A673 (cell line): Measurements from ENCODE around the gene MAP2K6. TPM values are rescaled to one million over a fixed set of nuclear protein-coding genes. Genes with fewer than 3 reads are reported as not detected.

Experiments
- BruUV-seq: library from RNA; stranded (reverse); fragments of 400-500 nt; replicated peaks from 2 replicates; lab custom pipeline; 2021; lab: Mats Ljungman, UMichigan
- CTCF ChIA-PET: fragments of 300-600 bp; sonication (Branson Sonifier 250); formaldehyde crosslinking; loops from one replicate; lab custom pipeline; 2022; ENCODE audit warnings: antibody characterized with exemption; lab: Charles Lee
- POLR2A ChIA-PET: fragments of 300-600 bp; sonication (Branson Sonifier 250); formaldehyde crosslinking; loops from one replicate; lab custom pipeline; 2022; ENCODE audit warnings: antibody characterized with exemption; ENCODE audit not compliant: low non-redundant PET; lab: Charles Lee
- DNase-seq: peaks from one replicate; pipeline ENCODE4 v3.0.0-alpha.2; 2015; ENCODE audit warnings: low spot score
- H3K27ac ChIP-seq: fragments of 200-600 bp; sonication (generic); 2 replicates; pipeline ENCODE4 v1.5.1; 2016; ENCODE audit warnings: mixed run types, low read depth, mild to moderate bottlenecking, mixed read lengths, antibody characterized with exemption, low read length; ENCODE audit not compliant: poor library complexity, severe bottlenecking
- H3K27me3 ChIP-seq: fragments of 200-600 bp; sonication (generic); replicated peaks from 2 replicates; pipeline ENCODE4 v1.6.1; 2017; ENCODE audit warnings: mixed run types, low read depth, mild to moderate bottlenecking, mixed read lengths, antibody characterized with exemption, low read length; ENCODE audit not compliant: insufficient read depth, poor library complexity
- H3K36me3 ChIP-seq: fragments of 200-600 bp; sonication (generic); 2 replicates; pipeline ENCODE4 v1.6.1; 2016; ENCODE audit warnings: mixed run types, mild to moderate bottlenecking, mixed read lengths, antibody characterized with exemption, low read length; ENCODE audit not compliant: insufficient read depth, poor library complexity, severe bottlenecking
- H3K4me1 ChIP-seq: fragments of 200-600 bp; sonication (generic); 2 replicates; pipeline ENCODE4 v1.6.1; 2017; ENCODE audit warnings: mixed run types, mild to moderate bottlenecking, mixed read lengths, antibody characterized with exemption, low read length; ENCODE audit not compliant: insufficient read depth, poor library complexity, severe bottlenecking
- H3K4me3 ChIP-seq: fragments of 200-600 bp; sonication (generic); 2 replicates; pipeline ENCODE4 v1.5.1; 2016; ENCODE audit warnings: low read depth, mixed run types, mild to moderate bottlenecking, mixed read lengths, low read length; ENCODE audit not compliant: poor library complexity, severe bottlenecking
- H3K9me3 ChIP-seq: fragments of 200-600 bp; sonication (generic); 2 replicates; pipeline ENCODE4 v1.6.1; 2016; ENCODE audit warnings: mixed run types, low read depth, mild to moderate bottlenecking, mixed read lengths, antibody characterized with exemption, low read length; ENCODE audit not compliant: poor library complexity, severe bottlenecking
- CTCF ChIP-seq: fragments of 300-800, 200-600 bp; sonication (generic); conservative IDR thresholded peaks from 2 replicates; pipeline ENCODE4 v1.5.1; 2017; ENCODE audit warnings: low read depth, mild to moderate bottlenecking, antibody characterized with exemption, low read length, moderate library complexity, mixed read lengths
- EZH2 ChIP-seq: fragments of 200-600 bp; sonication (generic); IDR thresholded peaks from 2 replicates; pipeline ENCODE4 v1.6.1; 2017; ENCODE audit warnings: borderline replicate concordance, low read depth, mild to moderate bottlenecking, mixed read lengths, antibody characterized with exemption, low read length; ENCODE audit not compliant: poor library complexity, severe bottlenecking
- intact Hi-C: fragments of 100-400 bp; cut with micrococcal nuclease; formaldehyde crosslinking; loops from one replicate; pipeline ENCODE4 v1.10.0; 2022; ENCODE audit not compliant: unreplicated experiment
- total RNA-seq: library from RNA; stranded (reverse); gene quantifications from 2 replicates; pipeline ENCODE4 v1.2.3, GENCODE V29; 2021

Gene MAP2K6
- total RNA-seq, 1 experiment from 2014 or later: 14.1 TPM

DNA sequence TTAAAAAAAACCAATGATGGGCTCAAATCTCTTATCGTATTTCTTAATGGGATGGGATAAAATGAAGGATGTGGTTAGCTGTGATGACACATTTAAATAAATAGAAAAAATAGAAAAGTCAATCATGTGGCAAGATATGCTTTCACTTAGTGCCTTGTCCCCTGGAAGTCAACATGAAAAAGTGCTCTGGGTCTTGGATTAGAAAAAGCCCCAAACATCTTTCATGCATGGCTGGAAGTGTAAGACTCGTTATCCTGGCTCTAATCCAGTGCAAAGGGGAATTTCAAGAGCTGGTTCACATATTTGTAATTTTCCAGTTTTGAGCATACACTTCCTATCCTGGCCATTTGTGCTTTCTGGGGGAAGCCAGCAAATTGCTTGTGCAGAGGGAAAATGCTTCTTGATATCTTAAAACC, 160.9 kb downstream of the MAP2K6 start:
- peak; percentile 65 for DNase-seq
- H3K9me3 ChIP-seq: no peaks in the 10 kb centered on the region
- CTCF ChIA-PET: no interaction called here
- POLR2A ChIA-PET: no interaction called here
- peaks cover 4% of the 10 kb centered on the region for H3K27me3 ChIP-seq
- H3K27ac ChIP-seq: no peak overlapping the region
- H3K36me3 ChIP-seq: no peaks in the 10 kb centered on the region
- no peak for TF ChIP-seq CTCF
- no peak for TF ChIP-seq EZH2
- peaks cover 13% of the 10 kb centered on the region for H3K4me1 ChIP-seq
- intact Hi-C loops: no loop called here
- BruUV-seq: no TSS peak
- no peak overlapping the region for H3K4me3 ChIP-seq

DNA sequence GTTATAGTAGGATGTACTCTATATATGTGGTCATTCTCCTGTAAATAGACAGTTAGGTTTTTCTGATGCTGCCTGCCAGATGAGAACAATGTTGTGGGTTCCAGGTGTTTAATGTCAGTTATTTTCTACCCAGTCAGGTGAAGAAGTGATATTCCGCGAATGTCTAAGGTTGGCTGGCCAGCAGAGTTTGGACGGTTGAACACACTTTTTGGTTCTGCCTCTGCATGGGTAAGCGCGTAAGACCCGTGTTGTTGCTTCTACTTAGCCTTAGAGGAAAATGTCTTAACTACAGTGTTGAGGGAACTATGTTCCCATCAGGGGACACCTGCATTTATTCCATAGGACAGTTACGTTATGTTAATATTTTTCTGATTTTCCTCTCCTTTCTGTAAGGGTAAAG, 162.6 kb downstream of the MAP2K6 start:
- CTCF ChIA-PET: no interaction called here
- intact Hi-C loops: no loop called here
- H3K4me3 ChIP-seq: no peak overlapping the region
- POLR2A ChIA-PET: no interaction called here
- no peaks in the 10 kb centered on the region for H3K36me3 ChIP-seq
- TF ChIP-seq CTCF (no peak), EZH2 (no peak)
- H3K27ac ChIP-seq: no peak overlapping the region
- H3K27me3 ChIP-seq: peaks cover 16% of the 10 kb centered on the region
- H3K4me1 ChIP-seq: peaks cover 13% of the 10 kb centered on the region
- DNase-seq: no peak
- no TSS peak for BruUV-seq
- H3K9me3 ChIP-seq: no peaks in the 10 kb centered on the region

DNA sequence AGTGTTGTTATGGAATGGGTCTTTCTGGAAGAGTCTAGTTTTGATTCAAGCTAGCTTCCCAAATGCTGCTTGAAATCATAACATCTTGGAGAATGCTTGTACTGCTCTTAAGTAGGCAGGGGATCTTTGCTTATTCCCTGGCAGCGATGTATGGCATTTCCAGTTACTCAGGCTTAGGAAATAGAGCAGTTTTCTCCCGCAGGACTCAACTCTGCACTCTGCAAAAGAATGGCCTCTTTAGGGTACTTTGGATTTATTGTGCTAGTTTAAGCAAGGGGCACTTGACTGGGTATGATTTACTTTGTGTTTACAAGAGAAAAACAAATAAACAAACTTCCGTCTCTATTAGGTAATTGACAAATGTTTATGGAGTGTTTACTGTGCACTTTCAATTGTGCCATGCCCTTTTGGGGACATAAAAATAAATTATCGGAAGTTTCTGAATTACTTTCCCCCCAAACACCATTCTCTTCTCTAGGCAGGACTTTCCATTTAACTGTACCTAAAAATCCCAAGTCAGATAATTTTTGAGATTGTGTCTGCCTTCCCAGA, 164.0 kb downstream of the MAP2K6 start:
- H3K27me3 ChIP-seq: peaks cover 27% of the 10 kb centered on the region
- intact Hi-C loops: no loop called here
- DNase-seq: no peak
- CTCF ChIA-PET: no interaction called here
- H3K4me3 ChIP-seq: no peak overlapping the region
- POLR2A ChIA-PET: no interaction called here
- TF ChIP-seq CTCF (no peak), EZH2 (no peak)
- BruUV-seq: no TSS peak
- H3K27ac ChIP-seq: no peak overlapping the region
- peaks cover 13% of the 10 kb centered on the region for H3K4me1 ChIP-seq
- no peaks in the 10 kb centered on the region for H3K36me3 ChIP-seq
- no peaks in the 10 kb centered on the region for H3K9me3 ChIP-seq
